K562 (cell line): Measurements from ENCODE around the gene PDCD6IP. TPM values are rescaled to one million over a fixed set of nuclear protein-coding genes. Genes with fewer than 3 reads are reported as not detected.

Source experiments
- ATF7 ChIP-seq: fragments of 450-650 bp; IDR thresholded peaks from 2 replicates; pipeline ENCODE4 v1.7.1; 2014; ENCODE audit warnings: mild to moderate bottlenecking, moderate library complexity
- CGGBP1 ChIP-seq: fragments of 250-450 bp; sonication (Bioruptor Pico); IDR thresholded peaks from 2 replicates; pipeline ENCODE4 v1.9.0; 2021; ENCODE audit warnings: mild to moderate bottlenecking
- DDX20 ChIP-seq: fragments of 450-650 bp; IDR thresholded peaks from 2 replicates; pipeline ENCODE4 v1.6.1; 2016; ENCODE audit warnings: missing genetic modification characterization, low read depth, mild to moderate bottlenecking, missing compliant biosample characterization, moderate library complexity
- HDAC1 ChIP-seq, 2 experiments: fragments of 450-650 bp; IDR thresholded peaks; 2 replicates each; pipeline ENCODE4 v1.6.1; 2016 to 2017; ENCODE audit warnings: inconsistent platforms in 1 of 2, mild to moderate bottlenecking in 1 of 2, moderate library complexity in 1 of 2
- NONO ChIP-seq, 2 experiments: fragments of 200-400 bp in 1 of 2; fragments of 450-650 bp in 1 of 2; formaldehyde crosslinking in 1 of 2; IDR thresholded peaks; 2 replicates each; pipeline ENCODE4 v1.6.1; 2017; ENCODE audit warnings: low read depth in 2 of 2, mild to moderate bottlenecking in 2 of 2, moderate library complexity in 2 of 2, low read length in 1 of 2
- NRF1 ChIP-seq, 2 experiments: fragments of 450-650 bp; IDR thresholded peaks in 1 of 2; conservative IDR thresholded peaks in 1 of 2; 2 replicates each; pipeline ENCODE4 v1.6.1; 2014; ENCODE audit warnings: mild to moderate bottlenecking in 2 of 2
- PHB2 ChIP-seq: fragments of 450-650 bp; IDR thresholded peaks from 2 replicates; pipeline ENCODE4 v1.6.1; 2017; ENCODE audit warnings: low read depth
- ZBTB43 ChIP-seq: sonication (generic); formaldehyde crosslinking; IDR thresholded peaks from 2 replicates; pipeline ENCODE4 v1.8.0; 2023; ENCODE audit warnings: mild to moderate bottlenecking, missing genetic modification reagents
- ZKSCAN1 ChIP-seq: fragments of 150-350 bp; IDR thresholded peaks from 2 replicates; pipeline ENCODE4 v1.6.1; 2016; ENCODE audit warnings: low read depth, low read length
- ZNF324 ChIP-seq: fragments of 250-450 bp; sonication (Bioruptor Pico); IDR thresholded peaks from 2 replicates; pipeline ENCODE4 v1.4.0; 2020; ENCODE audit warnings: mild to moderate bottlenecking
- ZNF445 ChIP-seq: fragments of 250-450 bp; sonication (Bioruptor Pico); IDR thresholded peaks from 2 replicates; pipeline ENCODE4 v1.4.0; 2020; ENCODE audit warnings: low read depth, mild to moderate bottlenecking, moderate library complexity
- polyA plus RNA-seq, 8 experiments: library from polyadenylated mRNA; depleted of rRNA in 4 of 8; stranded (reverse) in 5 of 8; unstranded in 3 of 8; fragments of >200 nt; fragmentation: Nextera tagmentation in 2 of 8; fragmentation: Illumina TruSeq in 1 of 8; extraction: Ambion mirVana in 2 of 8; extraction: Trizol in 1 of 8; gene quantifications; 2 replicates each; pipeline versions ENCODE4 v1.2.1 to v1.2.3, GENCODE V29; 2011 to 2014; ENCODE audit warnings: inconsistent platforms in 1 of 8, missing spikeins in 1 of 8
- total RNA-seq, 7 experiments: library from RNA; depleted of rRNA in 6 of 7; stranded (reverse); fragments of >200 nt in 6 of 7; fragmentation: Illumina TruSeq in 2 of 7; extraction: Trizol in 2 of 7; gene quantifications; 2 replicates each; pipeline versions ENCODE4 v1.2.1 to v1.2.3, GENCODE V29; 2011 to 2021; ENCODE audit warnings: low replicate concordance in 1 of 7
- TF ChIP-seq, protein P1 (sequence below): fragments of 450-650 bp; IDR thresholded peaks from 2 replicates; pipeline ENCODE4 v1.6.1; 2018; ENCODE audit not compliant: partially characterized antibody
- TF ChIP-seq, protein P2 (sequence below): fragments of 450-650 bp; IDR thresholded peaks from 2 replicates; pipeline ENCODE4 v1.6.1; 2016; ENCODE audit warnings: low read depth

The PDCD6IP gene
- total and polyA plus RNA-seq, 9 of the 15 experiments (the other 6 are each of a cell fraction or from before 2014, with no cell fraction given), result 40.2 to 302 (median 122) TPM

GRCh38 chr3:33914731-33915379 lies 116.4 kb downstream of the PDCD6IP start (continued):
- TF ChIP-seq, protein P1, sequence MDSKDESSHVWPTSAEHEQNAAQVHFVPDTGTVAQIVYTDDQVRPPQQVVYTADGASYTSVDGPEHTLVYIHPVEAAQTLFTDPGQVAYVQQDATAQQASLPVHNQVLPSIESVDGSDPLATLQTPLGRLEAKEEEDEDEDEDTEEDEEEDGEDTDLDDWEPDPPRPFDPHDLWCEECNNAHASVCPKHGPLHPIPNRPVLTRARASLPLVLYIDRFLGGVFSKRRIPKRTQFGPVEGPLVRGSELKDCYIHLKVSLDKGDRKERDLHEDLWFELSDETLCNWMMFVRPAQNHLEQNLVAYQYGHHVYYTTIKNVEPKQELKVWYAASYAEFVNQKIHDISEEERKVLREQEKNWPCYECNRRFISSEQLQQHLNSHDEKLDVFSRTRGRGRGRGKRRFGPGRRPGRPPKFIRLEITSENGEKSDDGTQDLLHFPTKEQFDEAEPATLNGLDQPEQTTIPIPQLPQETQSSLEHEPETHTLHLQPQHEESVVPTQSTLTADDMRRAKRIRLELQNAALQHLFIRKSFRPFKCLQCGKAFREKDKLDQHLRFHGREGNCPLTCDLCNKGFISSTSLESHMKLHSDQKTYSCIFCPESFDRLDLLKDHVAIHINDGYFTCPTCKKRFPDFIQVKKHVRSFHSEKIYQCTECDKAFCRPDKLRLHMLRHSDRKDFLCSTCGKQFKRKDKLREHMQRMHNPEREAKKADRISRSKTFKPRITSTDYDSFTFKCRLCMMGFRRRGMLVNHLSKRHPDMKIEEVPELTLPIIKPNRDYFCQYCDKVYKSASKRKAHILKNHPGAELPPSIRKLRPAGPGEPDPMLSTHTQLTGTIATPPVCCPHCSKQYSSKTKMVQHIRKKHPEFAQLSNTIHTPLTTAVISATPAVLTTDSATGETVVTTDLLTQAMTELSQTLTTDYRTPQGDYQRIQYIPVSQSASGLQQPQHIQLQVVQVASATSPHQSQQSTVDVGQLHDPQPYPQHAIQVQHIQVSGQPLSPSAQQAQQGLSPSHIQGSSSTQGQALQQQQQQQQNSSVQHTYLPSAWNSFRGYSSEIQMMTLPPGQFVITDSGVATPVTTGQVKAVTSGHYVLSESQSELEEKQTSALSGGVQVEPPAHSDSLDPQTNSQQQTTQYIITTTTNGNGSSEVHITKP, result peak; percentile 75
- TF ChIP-seq ZBTB43 (CRISPR knock-in tag) (no peak), ATF7 (0 out of 2 replicates have a peak, but pooled peaks have one; percentile 54), ZNF324 (no peak), ZKSCAN1 (0 out of 2 replicates have a peak, but pooled peaks have one; percentile 37), NRF1 (conservative IDR thresholded peaks at IDR 0.05 in 1 of 2, IDR thresholded peaks at IDR 0.05 in 1 of 2) (peak; percentile 23 to 34; a peak in 2 of 4 replicates), DDX20 (tag) (no peak), CGGBP1 (CRISPR knock-in tag) (no peak), PHB2 (no peak), ZNF445 (no peak), HDAC1 (IDR thresholded peaks at IDR 0.05) (peak in 1 of 2 experiments; percentile 57; a peak in 1 of 4 replicates), NONO (IDR thresholded peaks at IDR 0.05; ENCODE audit: low read depth in 2 of 2, low read length in 1 of 2) (no peak)
- TF ChIP-seq, protein P2, sequence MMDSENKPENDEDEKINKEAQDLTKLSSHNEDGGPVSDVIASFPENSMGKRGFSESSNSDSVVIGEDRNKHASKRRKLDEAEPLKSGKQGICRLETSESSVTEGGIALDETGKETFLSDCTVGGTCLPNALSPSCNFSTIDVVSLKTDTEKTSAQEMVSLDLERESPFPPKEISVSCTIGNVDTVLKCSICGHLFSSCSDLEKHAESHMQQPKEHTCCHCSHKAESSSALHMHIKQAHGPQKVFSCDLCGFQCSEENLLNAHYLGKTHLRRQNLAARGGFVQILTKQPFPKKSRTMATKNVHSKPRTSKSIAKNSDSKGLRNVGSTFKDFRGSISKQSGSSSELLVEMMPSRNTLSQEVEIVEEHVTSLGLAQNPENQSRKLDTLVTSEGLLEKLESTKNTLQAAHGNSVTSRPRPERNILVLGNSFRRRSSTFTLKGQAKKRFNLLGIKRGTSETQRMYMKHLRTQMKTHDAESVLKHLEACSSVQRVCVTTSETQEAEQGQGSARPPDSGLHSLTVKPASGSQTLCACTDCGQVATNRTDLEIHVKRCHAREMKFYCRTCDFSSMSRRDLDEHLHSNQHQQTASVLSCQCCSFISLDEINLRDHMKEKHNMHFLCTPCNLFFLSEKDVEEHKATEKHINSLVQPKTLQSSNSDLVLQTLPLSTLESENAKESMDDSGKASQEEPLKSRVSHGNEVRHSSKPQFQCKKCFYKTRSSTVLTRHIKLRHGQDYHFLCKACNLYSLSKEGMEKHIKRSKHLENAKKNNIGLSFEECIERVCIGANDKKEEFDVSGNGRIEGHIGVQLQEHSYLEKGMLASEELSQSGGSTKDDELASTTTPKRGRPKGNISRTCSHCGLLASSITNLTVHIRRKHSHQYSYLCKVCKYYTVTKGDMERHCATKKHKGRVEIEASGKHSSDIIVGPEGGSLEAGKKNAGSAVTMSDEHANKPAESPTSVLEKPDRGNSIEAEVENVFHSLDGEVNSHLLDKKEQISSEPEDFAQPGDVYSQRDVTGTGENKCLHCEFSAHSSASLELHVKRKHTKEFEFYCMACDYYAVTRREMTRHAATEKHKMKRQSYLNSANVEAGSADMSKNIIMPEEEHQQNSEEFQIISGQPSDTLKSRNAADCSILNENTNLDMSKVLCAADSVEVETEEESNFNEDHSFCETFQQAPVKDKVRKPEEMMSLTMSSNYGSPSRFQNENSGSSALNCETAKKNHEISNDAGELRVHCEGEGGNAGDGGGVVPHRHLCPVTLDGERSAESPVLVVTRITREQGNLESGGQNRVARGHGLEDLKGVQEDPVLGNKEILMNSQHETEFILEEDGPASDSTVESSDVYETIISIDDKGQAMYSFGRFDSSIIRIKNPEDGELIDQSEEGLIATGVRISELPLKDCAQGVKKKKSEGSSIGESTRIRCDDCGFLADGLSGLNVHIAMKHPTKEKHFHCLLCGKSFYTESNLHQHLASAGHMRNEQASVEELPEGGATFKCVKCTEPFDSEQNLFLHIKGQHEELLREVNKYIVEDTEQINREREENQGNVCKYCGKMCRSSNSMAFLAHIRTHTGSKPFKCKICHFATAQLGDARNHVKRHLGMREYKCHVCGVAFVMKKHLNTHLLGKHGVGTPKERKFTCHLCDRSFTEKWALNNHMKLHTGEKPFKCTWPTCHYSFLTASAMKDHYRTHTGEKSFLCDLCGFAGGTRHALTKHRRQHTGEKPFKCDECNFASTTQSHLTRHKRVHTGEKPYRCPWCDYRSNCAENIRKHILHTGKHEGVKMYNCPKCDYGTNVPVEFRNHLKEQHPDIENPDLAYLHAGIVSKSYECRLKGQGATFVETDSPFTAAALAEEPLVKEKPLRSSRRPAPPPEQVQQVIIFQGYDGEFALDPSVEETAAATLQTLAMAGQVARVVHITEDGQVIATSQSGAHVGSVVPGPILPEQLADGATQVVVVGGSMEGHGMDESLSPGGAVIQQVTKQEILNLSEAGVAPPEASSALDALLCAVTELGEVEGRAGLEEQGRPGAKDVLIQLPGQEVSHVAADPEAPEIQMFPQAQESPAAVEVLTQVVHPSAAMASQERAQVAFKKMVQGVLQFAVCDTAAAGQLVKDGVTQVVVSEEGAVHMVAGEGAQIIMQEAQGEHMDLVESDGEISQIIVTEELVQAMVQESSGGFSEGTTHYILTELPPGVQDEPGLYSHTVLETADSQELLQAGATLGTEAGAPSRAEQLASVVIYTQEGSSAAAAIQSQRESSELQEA, result no peak
